ENCODE measurements around the gene CRIM1.

The CRIM1 gene

DNA sequence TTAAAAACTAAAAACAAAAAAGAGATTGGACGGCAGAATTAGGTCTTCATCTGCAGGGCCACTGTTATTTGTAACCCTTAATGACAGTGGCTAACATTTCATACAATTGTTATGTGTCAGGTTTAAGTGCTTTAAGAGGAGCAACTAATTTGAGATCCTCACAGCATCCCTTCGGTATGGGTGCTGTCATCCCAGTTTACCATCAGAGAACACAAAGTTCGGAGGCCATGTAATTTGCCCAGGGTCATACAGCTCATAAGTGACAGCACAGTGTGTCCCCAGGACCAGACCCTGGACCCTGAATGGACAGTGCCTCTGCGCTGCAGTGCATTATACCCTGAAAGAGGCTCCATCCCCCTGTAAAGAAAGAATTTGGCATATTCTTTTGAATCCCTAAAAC, 127.7 kb downstream of the CRIM1 start:
- DNase-seq (ENCODE audit: low spot score), result no peak

GRCh38 chr2:36484454-36484853, 128.9 kb downstream of the CRIM1 start:
- DNase-seq (ENCODE audit: low spot score), result no peak

DNA sequence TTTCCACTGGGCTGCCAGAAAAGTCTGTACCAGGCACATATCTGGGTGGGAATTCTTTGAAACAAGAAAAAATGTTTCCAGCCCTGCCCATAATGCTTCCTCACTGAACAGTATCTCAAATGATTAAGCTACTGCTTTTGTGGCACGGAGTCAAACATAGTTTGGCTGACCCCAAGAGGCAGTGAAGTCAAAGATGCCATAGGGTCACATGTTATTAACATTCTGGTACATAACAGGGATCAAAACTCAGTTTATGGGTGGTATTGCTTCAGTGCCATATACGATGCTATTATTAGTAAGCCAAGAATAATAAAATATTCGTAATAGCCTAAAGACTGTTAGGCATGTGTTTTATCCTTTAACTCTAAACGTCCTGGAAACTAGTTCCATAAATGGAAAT, 129.9 kb downstream of the CRIM1 start:
- no peak for DNase-seq (ENCODE audit: low spot score)

- DNase-seq (ENCODE audit: low spot score), result no peak
These were observed 131.0 kb downstream of the CRIM1 start for GRCh38 chr2:36486521-36487044.

GRCh38 chr2:36487947-36488346, 132.4 kb downstream of the CRIM1 start:
- DNase-seq (ENCODE audit: low spot score), result no peak

- no peak for DNase-seq (ENCODE audit: low spot score)
These were observed 133.7 kb downstream of the CRIM1 start for GRCh38 chr2:36489281-36489680.

GRCh38 chr2:36490749-36491148, 135.2 kb downstream of the CRIM1 start:
- no peak for DNase-seq (ENCODE audit: low spot score)

GRCh38 chr2:36492216-36492945, 136.8 kb downstream of the CRIM1 start:
- DNase-seq (ENCODE audit: low spot score), result no peak

DNA sequence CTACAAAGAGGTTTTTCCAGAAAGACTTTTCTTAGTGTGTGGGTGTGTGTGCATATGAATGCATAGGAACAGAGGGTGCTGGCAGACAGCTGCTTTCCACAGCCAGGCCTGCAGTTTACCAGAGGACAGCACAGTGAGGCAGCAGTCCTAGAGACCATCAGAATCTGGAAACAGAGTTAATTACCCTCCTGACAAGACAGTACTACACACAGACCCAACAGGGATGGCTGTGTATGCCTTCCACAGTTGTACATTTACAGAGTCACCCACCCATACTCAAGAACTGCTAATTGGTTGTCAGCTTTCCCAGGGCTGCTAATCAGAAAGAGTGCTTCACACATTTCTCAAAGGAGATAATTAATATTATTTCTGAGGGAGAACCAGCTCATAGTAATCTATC, 137.7 kb downstream of the CRIM1 start:
- DNase-seq (ENCODE audit: low spot score), result no peak

- DNase-seq (ENCODE audit: low spot score), result no peak
These were observed 142.1 kb downstream of the CRIM1 start for GRCh38 chr2:36497570-36498163.

DNA sequence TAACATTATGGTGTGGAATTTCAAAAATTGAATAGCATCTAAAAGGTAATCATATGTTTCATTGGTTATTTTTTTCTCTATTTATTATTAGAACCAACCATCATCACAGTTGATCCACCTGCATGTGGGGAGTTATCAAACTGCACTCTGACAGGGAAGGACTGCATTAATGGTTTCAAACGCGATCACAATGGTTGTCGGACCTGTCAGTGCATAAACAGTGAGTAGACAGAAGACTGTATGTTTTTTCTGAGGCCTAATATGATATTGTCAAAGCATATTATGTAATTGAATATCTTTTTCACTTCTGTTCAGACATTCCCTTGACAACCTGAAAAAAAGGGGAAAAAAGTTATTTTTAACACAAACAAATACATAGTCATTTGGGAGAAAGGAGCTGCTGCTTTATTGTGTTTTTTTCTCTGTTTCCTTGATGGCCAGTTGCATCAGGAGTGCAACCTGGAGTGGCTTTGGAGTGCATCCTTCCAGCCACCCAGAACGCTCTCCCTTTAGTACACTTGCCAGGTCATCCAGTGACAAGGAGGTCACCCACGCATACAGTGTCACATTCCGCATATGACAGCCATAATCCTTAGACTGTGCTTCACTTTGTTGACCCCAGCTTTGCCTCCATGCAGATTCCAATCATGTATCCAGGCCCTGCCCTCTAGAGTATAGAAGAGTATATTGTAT, 143.7 kb downstream of the CRIM1 start:
- no peak for DNase-seq (ENCODE audit: low spot score)

DNA sequence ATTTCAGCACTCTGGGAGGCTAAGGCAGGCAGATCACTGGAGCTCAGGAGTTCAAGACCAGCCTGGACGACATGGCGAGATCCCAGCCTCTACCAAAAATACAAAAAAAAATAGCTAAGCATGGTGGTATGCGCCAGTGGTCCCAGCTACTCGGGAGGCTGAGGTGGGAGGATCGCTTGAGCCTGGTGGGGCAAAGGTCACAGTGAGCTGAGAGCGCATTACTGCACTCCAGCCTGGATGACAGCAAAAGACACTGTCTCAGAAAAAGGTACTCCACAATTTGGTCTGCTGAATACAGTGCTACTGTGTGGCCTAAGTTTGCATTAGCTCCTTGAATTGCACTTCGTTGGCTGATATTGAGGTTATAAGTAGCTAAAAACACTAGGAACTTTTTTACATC, 144.5 kb downstream of the CRIM1 start:
- no peak for DNase-seq (ENCODE audit: low spot score)

DNA sequence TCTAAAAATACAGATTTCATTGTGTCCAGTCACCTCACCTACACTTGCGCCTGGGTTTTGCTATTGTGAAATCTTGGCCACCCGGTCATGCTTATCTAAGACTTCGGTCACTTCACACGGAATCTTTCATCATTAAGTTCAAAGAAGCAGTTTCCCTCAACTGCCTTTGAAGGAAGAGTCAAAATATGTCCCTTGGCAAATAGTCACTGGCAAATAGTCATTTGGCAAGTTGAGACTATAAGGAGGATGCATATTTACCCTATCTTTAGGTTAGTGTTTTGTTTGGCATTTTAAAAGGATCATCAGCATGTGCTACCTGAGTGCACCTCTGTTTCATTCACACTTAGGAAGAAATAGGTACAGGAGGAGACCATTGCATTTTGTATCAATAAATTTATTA, 146.5 kb downstream of the CRIM1 start:
- no peak for DNase-seq (ENCODE audit: low spot score)

GRCh38 chr2:36507408-36507812, 151.8 kb downstream of the CRIM1 start:
- peak; percentile 78 for DNase-seq (ENCODE audit: low spot score)

GRCh38 chr2:36509075-36509474, 153.5 kb downstream of the CRIM1 start:
- no peak for DNase-seq (ENCODE audit: low spot score)

- DNase-seq (ENCODE audit: low spot score), result no peak
These were observed 156.5 kb downstream of the CRIM1 start for GRCh38 chr2:36511858-36512603.

GRCh38 chr2:36512705-36513104, 157.1 kb downstream of the CRIM1 start:
- DNase-seq (ENCODE audit: low spot score), result no peak

- DNase-seq (ENCODE audit: low spot score), result no peak
These were observed 158.1 kb downstream of the CRIM1 start for GRCh38 chr2:36513661-36514060.

- no peak for DNase-seq (ENCODE audit: low spot score)
These were observed 160.0 kb downstream of the CRIM1 start for GRCh38 chr2:36515538-36515937.

GRCh38 chr2:36516136-36516870, 160.7 kb downstream of the CRIM1 start:
- DNase-seq (ENCODE audit: low spot score), result no peak

- no peak for DNase-seq (ENCODE audit: low spot score)
These were observed 164.9 kb downstream of the CRIM1 start for GRCh38 chr2:36520431-36520830.

GRCh38 chr2:36523153-36523552, 167.6 kb downstream of the CRIM1 start:
- DNase-seq (ENCODE audit: low spot score), result no peak
